ENCODE results near the gene EEF2.
A peak's percentile ranks its signal among the peaks of the same experiment; 100 is the strongest.

The EEF2 gene

DNA sequence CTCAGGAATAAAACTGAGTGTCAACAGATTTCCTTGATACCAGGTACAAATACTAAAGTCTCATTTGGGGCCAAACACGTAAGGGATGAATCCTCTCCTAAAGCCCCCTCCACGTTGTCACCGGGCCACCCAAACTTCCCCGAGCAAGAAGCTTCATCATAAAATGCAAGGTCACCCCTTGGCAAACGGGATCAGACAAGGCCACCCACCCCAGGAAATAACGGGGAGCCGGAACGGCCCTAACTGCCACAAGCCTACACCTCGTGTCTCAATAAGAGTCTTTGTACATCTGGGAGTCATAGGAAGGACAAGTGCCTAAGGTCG is 717 bp downstream of the EEF2 start:
- no peak for DNase-seq (ENCODE audit: low read depth)

- no peak for DNase-seq (ENCODE audit: low read depth)
Observed at GRCh38 chr19:3983936-3984583, 1.2 kb downstream of the EEF2 start.

GRCh38 chr19:3983542-3983914 is 1.7 kb downstream of the EEF2 start:
- DNase-seq (ENCODE audit: low read depth), result no peak

- no peak for DNase-seq (ENCODE audit: low read depth)
Observed at GRCh38 chr19:3982701-3983541, 2.3 kb downstream of the EEF2 start.

DNA sequence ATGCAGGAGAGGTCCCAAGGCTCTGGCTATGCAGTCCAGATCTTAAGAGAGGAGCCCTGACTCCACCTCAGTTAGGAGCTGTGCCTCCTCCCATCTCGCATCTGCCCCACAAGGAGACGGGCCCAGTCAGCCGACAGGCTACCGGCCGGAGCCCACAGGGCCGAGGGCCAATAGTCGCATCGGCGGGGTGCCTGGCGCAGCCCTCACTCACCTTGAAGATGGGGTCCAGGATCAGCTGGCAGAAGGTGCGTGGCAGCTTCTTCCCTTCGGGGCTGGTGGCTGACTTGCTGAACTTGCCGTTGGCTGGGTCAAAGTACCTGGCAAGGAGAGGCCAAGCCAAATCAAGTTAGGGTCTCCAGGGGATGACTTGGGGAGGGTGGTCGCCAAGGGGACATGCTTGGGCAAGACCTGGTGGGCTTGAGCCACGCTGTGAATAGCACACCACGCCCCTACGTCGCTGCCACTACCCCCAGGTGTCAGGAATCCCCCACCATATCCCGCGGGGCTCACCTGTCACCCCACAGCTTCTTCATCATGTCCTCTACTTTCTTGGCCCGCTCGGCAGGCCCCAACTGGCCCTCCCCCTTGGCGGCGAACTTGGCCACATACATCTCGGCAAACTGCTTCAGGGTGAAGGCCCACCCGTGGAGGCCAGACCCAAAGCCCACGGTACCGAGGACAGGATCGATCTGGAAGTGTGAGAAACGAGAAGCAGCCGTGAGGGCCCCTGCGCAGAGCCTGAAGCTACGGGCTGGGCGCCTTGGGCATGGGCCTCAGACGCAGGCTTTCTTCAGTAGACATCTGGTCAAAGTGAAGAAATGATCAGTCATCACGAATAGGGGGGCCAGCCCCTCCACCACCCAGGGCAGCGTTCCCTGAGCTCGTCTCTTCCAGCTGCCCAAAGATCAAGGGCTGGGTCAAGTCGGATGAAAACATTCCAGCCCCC is 3.3 kb downstream of the EEF2 start:
- DNase-seq (ENCODE audit: low read depth), result no peak

GRCh38 chr19:3981373-3981735 is 3.9 kb downstream of the EEF2 start:
- no peak for DNase-seq (ENCODE audit: low read depth)

DNA sequence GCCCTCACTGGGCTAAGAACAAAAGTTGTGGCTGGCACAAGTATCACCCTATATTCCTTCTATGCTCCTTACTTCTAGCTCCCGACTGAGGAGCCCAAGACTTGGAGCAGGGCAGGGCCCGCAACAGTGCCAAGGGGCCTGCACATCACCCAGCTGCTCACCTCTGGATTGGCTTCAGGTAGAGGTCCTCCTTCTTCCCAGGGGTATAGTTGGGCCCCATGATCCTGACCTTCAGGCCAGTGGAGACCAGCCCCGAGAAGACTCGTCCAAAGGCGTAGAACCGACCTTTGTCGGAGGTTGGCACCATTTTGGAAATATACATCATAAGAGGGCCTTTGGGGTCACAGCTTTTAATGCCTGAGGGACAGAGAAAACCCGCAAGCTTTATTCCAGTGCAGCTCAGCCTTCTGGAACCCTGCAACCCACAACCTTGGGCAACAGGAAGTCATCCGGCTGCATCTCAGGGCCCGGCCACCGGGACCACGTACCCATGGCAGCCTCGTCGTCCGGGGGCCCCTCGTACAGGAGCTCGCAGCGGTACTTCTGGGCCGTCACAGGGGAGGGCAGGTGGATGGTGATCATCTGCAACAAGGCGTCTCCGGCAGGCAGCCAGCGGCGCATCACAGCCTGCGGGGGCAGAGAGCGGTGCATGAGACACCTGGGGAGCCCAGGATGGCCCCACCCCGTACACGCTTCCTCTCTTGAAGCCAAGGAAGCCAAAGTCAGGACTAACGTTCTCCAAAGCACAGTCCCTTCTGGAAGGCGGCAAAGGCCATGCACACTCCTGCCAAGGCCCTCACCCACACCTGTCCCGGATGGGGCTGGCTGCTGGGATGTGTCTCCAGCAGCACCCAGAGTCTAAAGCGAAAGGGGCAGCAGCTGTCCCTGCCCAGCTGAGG is 4.7 kb downstream of the EEF2 start:
- DNase-seq (ENCODE audit: low read depth), result no peak

DNA sequence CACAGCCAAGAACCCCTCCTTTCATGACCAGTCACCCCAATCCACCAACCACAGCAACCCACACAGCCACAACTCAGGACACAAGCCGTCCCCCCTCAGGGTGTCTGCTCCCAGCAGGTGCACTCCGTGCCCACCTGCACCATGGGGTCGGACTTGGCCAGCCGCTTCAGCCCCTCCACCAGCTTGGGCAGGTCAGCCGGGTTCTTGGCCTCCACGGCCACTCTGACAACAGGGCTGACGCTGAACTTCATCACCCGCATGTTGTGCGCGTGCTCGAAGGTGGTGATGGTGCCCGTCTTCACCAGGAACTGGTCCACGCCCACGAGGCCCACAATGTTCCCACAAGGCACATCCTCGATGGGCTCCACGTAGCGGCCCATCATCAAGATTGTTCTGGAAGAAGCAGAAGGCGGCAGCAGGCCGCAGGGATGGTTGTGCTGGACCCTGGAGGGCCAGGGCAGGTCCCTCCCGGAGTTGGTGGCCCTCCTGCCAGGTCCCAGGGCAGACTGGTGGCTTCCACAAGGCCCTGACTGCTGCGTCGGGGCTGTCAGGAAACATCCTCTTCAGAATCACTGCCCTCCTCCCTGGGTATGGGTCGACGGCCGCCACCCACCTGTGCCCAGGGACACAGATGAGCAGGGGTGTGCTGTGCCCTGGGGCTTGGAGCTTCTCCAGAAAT is 5.5 kb downstream of the EEF2 start:
- DNase-seq (ENCODE audit: low read depth), result no peak

DNA sequence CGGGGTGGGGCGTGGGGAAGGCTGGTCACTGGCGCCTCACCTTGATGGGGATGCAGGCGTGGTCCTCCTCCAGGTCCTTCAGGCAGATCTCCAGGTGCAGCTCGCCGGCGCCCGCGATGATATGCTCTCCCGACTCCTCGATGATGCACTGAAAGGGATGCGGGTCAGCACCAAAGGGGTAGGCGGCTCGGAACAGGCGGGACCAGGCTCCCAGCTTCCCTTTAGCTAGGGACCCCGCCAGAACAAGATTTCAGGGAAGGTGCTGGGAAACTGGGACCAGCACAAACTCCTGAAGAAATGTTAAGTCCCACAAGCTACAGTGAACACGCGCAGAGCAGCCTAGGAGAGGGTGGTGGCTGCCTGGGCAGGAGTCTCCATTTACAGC is 6.0 kb downstream of the EEF2 start:
- no peak for DNase-seq (ENCODE audit: low read depth)

GRCh38 chr19:3978145-3978544 is 7.1 kb downstream of the EEF2 start:
- no peak for DNase-seq (ENCODE audit: low read depth)

DNA sequence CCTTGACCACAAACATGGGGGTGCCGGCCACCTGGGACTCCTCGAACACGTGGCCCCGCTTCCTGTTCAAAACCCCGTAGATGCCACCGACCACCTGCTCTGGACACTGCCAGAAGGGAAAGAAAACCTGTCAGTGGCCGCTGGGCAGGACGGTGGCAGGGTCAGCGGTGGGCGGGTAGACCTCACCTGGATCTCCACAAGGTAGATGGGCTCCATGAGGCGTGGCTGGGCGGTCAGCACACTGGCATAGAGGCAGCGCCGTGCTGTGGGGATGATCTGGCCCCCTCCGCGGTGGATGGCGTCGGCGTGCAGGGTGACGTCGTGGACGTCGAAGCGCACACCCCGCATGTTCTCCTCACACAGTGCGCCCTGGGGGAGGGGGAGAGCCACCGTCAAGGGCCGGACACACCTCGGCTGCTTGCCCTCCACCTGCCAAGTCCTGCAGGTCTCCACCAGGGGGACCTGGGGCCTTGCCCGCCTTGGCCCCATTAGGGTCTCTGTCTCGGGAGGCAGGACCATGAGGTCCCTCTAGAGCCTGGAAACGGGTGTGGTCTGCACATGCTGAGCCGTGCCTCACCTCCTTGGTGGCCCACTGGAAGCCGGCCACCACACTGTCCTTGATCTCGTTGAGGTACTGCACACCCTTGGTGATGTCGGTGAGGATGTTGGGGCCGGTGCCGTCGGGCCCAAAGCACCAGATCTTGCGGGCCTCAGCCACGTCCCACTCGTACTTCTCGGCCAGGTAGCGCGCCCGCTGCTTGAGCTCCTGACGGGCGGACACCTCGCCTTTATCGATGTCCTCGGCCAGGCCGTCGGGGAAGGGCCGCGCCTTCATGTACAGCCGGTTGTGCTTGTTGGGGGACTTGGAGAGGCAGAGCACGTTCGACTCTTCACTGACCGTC is 7.8 kb downstream of the EEF2 start:
- no peak for DNase-seq (ENCODE audit: low read depth)

DNA sequence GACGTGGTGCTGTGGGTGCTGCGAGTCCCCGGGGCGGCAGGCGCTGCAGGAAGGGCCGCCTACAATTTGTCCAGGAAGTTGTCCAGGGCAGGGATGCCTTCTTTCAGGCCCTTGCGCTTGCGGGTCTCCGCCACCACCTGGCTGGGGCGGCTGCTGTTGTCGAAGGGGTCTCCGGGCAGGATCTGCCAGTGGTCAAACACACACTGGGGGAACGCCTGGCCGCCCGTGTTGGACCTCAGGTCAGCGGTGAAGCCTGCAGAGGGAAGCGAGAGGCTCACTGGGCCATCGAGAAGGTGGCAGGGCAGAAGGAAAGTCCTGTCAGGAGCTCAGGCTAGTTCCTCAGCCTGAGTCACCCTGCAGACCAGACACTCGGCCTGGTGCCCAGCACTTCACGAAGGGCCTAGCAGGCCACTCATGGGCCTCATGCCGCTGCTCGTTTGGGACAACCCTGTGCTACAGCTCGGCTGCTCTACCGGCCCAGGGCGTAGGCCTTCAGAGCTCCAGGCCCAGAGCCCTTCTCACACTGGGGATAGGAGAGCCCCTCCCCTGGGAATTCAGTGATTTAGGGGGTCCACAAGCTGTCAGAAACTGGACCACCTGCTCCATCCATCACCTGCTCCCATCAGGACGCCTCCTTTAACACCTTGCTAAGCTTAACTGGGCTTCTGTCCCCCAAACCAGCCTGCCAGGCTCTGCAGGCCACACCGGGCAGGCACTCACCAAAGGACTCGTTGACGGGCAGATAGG is 8.6 kb downstream of the EEF2 start:
- no peak for DNase-seq (ENCODE audit: low read depth)

GRCh38 chr19:3975637-3976087 is 9.6 kb downstream of the EEF2 start:
- no peak for DNase-seq (ENCODE audit: low read depth)

GRCh38 chr19:3975144-3975543 is 10.1 kb downstream of the EEF2 start:
- no peak for DNase-seq (ENCODE audit: low read depth)

DNA sequence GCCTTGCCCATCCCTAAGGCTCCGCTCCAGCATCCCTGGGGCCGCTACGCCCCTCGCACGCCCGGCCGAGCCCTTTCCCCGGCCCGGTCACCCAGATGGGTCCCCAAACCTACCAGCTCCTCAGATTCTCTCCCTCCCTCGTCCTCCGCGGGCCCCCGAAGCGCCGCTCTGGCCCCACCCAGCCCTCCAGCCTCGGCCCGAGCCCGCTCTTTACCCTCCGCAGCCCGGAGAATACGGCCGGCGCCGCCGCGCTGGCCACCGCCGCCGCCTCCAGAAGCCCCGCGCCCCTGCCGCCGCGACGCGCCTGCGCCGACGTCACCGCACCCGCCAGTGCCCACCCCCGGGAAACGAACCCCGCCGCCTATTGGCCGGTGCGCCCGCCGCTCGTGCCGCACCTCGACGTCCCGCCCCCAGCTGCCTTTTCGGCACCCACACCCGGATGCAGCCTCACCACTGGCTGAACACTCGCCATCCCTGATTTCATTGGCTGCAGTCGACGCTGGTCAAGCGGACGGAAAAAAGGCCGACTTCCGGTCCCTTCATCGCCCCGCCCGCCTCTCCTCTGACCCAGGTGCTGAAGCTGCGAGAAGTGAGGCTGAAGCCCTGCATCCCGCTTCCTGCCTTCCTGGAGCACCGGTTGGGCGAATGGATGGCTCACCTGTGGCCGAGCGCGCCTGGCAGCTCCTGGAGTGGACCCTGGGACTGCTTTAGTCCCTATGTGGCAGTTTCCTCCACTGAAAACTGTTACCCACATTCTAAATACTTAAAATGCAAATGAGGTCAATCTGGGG is 14.3 kb downstream of the EEF2 start, which contains the start of gene DAPK3:
Gene DAPK3, minus strand, starts transcription at position 292 of the 791 bp plus-strand sequence. CDS start 1,364 bp downstream, outside the sequence.
- peak; percentile 85 for DNase-seq (ENCODE audit: low read depth)

GRCh38 chr19:3970313-3970807 is 14.9 kb downstream of the EEF2 start:
- no peak for DNase-seq (ENCODE audit: low read depth)

DNA sequence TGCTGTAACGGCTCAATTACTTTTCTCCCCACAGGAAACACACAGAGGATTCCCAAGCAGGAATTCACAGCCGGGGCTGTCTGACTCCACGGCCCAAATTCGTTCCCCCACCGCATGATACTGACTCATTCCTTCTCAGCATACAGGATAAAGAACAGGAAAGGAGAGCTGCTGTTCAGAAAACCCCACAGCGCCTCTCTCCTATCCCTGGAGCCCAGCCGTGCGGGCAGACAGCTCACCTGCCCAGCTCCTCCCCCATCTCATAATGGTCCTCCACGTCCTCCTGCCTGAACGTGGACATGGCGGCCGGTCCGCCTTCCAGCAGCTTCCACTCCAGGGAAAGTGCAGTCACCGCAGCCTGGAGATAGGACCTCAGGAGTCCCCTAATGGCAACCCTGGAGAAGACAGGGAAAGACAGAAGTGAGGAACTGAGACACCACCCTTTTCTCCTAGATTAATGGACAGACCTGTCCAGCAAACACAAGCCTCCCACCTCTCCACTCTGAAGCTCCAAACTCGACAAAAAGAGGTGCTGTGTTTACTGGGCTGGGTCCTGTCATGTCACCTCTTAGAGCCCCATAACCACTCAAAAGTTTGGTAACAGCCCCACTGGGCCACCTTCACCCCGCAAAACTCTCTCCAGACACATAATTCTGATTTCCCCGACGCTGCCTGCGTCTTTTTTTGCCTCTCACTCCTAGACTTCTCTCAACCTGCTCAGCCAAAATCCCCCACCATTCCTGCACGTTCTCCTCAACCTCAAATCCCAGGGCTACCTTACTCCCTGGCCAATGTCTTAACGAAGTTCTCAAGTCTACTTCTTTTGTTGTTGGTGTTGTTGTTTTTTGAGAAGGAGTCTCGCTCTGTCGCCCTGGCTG is 15.6 kb downstream of the EEF2 start:
- DNase-seq (ENCODE audit: low read depth), result no peak
